Measurements from ENCODE around the gene RTL3. TPM values are rescaled to one million over a fixed set of nuclear protein-coding genes. Genes with fewer than 3 reads are reported as not detected.
"Not testable (repeated sequence)": the region's sequence is repeated elsewhere in the genome, so short reads cannot be mapped to it uniquely, and the experiment has no call there.

The RTL3 gene
- total and polyA plus RNA-seq, 5 donors = 0.07 to 0.12 TPM; not detected in 3

- Histone ChIP-seq H3K9me3 (ENCODE audit: control insufficient read depth, low read length) (no peaks in the 10 kb centered on the region), H3K27me3 (ENCODE audit: control insufficient read depth, insufficient read depth) (no peaks in the 10 kb centered on the region), H3K4me1 (ENCODE audit: control insufficient read depth, insufficient read depth, low read length) (no peaks in the 10 kb centered on the region), H3K4me3 (ENCODE audit: low read length) (no peak overlapping the region), H3K27ac (ENCODE audit: low read length) (no peak overlapping the region)
- 42% methylated on average over 6 of the region's 6 CpGs for WGBS
- intact Hi-C loops (cut with DNase I) = no loop called here
- no peak for DNase-seq
- ATAC-seq = no peak
Observed at GRCh38 chrX:78658414-78658813, 714 bp downstream of the RTL3 start.

DNA sequence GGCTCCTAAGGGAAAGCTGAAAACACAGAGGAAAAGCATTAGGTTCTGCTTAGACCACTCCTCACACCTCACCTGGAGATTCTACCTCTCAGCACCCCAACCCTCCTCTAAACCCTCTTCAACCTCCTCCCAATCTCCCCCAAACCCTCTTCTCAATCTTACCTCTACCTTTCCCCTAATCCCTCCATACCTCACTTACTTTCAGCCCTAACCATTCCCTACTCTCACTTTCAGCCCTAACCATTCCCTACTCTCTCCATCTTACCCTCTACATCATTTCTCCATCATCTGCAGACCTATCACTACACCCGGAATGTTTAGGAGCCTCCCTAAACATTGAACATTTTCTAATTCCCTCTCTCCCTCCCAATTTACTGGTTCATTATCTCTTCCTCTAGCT is 3.5 kb downstream of the RTL3 start:
- WGBS = 76% methylated on average over 1 of the region's 1 CpG
- Histone ChIP-seq H3K27me3 (ENCODE audit: control insufficient read depth, insufficient read depth) (no peaks in the 10 kb centered on the region), H3K27ac (ENCODE audit: low read length) (no peak overlapping the region), H3K9me3 (ENCODE audit: control insufficient read depth, low read length) (no peaks in the 10 kb centered on the region), H3K4me1 (ENCODE audit: control insufficient read depth, insufficient read depth, low read length) (no peaks in the 10 kb centered on the region), H3K4me3 (ENCODE audit: low read length) (no peak overlapping the region)
- DNase-seq (no peak), ATAC-seq (no peak)
- intact Hi-C loops (cut with DNase I) = no loop called here

- Histone ChIP-seq H3K4me1 (ENCODE audit: control insufficient read depth, insufficient read depth, low read length) (no peaks in the 10 kb centered on the region), H3K27me3 (ENCODE audit: control insufficient read depth, insufficient read depth) (no peaks in the 10 kb centered on the region), H3K4me3 (ENCODE audit: low read length) (no peak overlapping the region), H3K9me3 (ENCODE audit: control insufficient read depth, low read length) (no peaks in the 10 kb centered on the region), H3K27ac (ENCODE audit: low read length) (no peak overlapping the region)
- intact Hi-C loops (cut with DNase I) = no loop called here
- WGBS = 33% methylated on average over 3 of the region's 3 CpGs
- no peak for DNase-seq
- ATAC-seq = no peak
Observed at GRCh38 chrX:78653118-78653822, 5.9 kb downstream of the RTL3 start.

DNA sequence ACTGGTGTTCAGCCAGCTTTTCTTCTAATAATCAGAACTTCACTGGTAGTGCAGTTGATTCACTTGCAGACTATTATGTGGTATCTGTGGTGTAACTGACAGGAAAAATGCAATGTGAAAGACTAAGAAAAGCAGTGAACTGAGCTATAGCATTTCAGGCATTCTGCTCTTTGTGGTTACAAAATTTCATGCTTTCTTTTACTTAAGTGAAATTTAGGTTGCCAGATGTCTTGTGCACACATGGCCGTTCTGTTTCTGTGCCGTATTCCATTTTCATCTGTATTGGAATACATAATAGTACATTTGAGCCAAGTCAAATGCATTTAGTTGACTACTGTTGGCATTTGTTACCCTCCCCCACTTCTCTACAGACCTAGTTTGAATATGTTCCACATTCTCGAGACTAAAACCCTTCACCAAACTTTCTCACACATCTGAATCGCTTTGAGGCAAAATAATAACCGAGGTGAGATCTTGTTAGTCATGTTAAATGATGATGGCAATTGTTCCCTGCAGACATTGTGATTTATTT is 8.2 kb downstream of the RTL3 start:
- ATAC-seq (no peak), DNase-seq (no peak)
- Histone ChIP-seq H3K4me3 (ENCODE audit: low read length) (no peak overlapping the region), H3K4me1 (ENCODE audit: control insufficient read depth, insufficient read depth, low read length) (no peaks in the 10 kb centered on the region), H3K9me3 (ENCODE audit: control insufficient read depth, low read length) (no peaks in the 10 kb centered on the region), H3K27me3 (ENCODE audit: control insufficient read depth, insufficient read depth) (no peaks in the 10 kb centered on the region), H3K27ac (ENCODE audit: low read length) (no peak overlapping the region)
- intact Hi-C loops (cut with DNase I) = no loop called here
- WGBS = 49% methylated on average over 5 of the region's 5 CpGs

DNA sequence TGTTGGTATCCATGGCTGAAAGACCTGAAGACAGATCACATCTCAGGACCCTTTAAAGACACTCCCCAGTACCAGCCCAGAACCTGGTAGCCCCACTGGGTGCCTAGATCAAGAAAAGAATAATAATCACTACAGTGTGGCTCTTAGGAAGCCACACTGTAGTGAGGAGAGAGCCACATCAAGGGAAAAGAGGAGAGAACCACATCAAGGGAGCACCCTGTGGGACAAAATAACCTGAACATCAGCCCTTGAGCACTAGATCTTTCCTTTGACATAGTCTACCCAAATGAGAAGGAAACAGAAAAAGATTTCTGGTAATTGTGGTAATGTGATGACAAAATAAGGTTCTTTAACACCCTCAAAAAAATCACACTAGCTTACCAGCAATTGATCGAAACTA is 15.3 kb downstream of the RTL3 start:
- Histone ChIP-seq H3K4me1 (ENCODE audit: control insufficient read depth, insufficient read depth, low read length) (no peaks in the 10 kb centered on the region), H3K27ac (ENCODE audit: low read length) (no peak overlapping the region), H3K27me3 (ENCODE audit: control insufficient read depth, insufficient read depth) (no peaks in the 10 kb centered on the region), H3K4me3 (ENCODE audit: low read length) (no peak overlapping the region), H3K9me3 (ENCODE audit: control insufficient read depth, low read length) (no peaks in the 10 kb centered on the region)
- whole genome bisulfite sequencing = 97% methylated on average over 1 of the region's 1 CpG
- intact Hi-C loops (cut with DNase I) = no loop called here
- ATAC-seq (no peak), DNase-seq (no peak)

DNA sequence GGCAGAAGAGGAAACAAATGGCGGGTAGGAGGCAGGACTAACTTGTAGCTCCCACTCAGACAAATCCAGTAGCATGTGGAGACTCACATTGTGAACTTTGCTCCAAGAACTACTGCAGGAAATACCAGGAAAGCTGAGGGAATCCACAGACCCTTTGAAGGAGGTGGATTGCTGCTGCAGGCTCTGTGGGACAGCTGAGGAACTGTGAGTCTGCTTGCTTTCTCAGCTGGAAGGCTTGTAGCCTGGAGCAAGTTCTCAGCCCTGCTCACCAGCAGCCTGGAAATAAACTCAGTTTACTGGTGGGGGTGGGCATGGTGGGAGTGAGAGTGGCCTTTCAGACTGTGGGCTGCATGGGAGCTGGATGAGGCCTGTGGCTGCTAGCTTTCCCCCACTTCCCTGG is 16.0 kb downstream of the RTL3 start:
- Histone ChIP-seq H3K27me3 (ENCODE audit: control insufficient read depth, insufficient read depth) (no peaks in the 10 kb centered on the region), H3K27ac (ENCODE audit: low read length) (no peak overlapping the region), H3K4me1 (ENCODE audit: control insufficient read depth, insufficient read depth, low read length) (no peaks in the 10 kb centered on the region), H3K4me3 (ENCODE audit: low read length) (no peak overlapping the region), H3K9me3 (ENCODE audit: control insufficient read depth, low read length) (no peaks in the 10 kb centered on the region)
- ATAC-seq = no peak
- 57% methylated on average over 1 of the region's 1 CpG for WGBS
- intact Hi-C loops (cut with DNase I) = no loop called here
- no peak for DNase-seq

DNA sequence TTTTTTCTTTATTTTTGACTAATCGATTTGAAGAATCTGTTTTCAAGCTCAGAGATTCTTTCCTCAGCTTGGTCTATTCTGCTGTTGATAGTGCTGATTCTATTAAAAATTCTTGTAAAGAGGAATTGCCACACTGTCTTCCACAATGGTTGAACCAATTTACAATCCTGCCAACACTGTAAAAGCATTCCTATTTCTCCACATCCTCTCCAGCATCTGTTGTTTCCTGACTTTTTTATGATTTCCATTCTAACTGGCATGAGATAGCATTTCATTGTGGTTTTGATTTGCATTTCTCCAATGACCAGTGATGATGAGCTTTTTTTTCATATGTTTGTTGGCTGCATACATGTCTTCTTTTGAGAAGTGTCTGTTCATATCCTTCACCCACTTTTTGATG is 23.0 kb downstream of the RTL3 start:
- H3K27me3 ChIP-seq (ENCODE audit: control insufficient read depth, insufficient read depth); DNase-seq; H3K4me3 ChIP-seq (ENCODE audit: low read length); ATAC-seq; H3K4me1 ChIP-seq (ENCODE audit: control insufficient read depth, insufficient read depth, low read length); intact Hi-C loops (cut with DNase I); H3K27ac ChIP-seq (ENCODE audit: low read length); H3K9me3 ChIP-seq (ENCODE audit: control insufficient read depth, low read length): not testable (repeated sequence)
- WGBS = 89% methylated on average over 1 of the region's 1 CpG

DNA sequence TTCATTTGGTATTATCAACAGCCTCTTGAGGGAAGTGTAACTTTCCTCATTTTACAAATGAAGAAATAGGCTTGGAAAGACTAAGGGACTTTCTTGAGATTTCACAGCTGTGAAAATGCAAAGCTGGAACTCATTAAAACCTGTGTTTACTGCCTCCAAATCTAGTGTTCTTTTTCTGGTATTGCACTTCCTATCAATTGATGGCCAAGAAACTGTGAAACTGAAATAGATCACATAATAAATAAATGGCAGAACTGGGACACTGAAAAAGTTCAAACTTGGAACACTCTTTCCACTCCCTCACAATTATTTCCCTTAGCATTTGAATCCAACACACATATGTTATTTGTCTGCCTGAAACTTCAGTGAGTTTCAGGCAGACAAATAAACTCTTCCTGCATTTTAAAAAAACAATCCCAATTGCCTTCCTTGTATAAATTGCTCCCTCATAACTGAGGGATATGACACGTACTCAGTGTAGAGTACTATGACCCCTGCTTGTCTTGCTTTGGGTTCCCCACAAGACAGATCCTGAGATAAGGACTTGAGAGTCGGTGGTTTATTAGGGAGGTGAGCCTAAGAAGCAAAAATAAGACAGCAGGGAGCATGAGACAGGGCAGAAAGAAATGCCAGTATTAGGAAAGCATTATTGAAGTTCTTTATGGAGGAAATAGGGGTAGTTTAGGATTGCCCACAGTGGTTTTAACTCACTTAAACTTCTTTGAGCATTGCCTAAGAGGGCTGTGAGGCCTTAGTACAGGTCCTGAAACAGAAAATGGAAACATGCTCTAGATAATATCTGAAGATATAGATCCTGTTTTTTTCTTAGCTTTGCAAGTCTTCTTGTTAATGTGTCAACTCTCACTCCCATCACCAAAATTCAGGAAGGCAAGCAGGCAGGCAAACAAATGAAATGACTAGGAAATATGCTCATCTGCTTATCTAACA is 33.9 kb downstream of the RTL3 start:
- ATAC-seq (no peak), DNase-seq (no peak)
- Histone ChIP-seq H3K4me3 (ENCODE audit: low read length) (no peak overlapping the region), H3K4me1 (ENCODE audit: control insufficient read depth, insufficient read depth, low read length) (no peaks in the 10 kb centered on the region), H3K27me3 (ENCODE audit: control insufficient read depth, insufficient read depth) (no peaks in the 10 kb centered on the region), H3K9me3 (ENCODE audit: control insufficient read depth, low read length) (no peaks in the 10 kb centered on the region), H3K27ac (ENCODE audit: low read length) (no peak overlapping the region)
- intact Hi-C loops (cut with DNase I) = no loop called here
- WGBS = 18% methylated on average over 2 of the region's 2 CpGs

DNA sequence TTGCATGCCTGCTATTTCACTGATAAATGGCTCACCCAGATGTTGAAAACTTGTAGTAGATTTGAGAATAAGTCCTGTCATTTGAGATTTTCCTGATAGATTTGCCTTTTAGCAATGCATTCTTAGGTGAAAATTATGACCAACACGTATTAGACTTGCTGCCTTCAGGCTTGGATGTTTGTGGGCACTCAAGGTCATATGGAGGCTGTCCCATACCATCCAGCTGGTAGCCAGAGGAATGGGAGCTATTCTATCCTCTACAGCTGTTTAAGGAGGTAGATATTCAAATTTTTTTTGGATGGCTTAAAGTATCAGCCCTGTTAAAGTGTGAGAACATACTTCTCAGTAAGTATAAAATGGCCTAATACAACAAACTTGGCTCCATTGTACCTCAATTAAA is 34.7 kb downstream of the RTL3 start:
- H3K9me3 ChIP-seq (ENCODE audit: control insufficient read depth, low read length) = no peaks in the 10 kb centered on the region
- no peak for ATAC-seq
- intact Hi-C loops (cut with DNase I) = no loop called here
- H3K27ac ChIP-seq (ENCODE audit: low read length) = no peak overlapping the region
- H3K27me3 ChIP-seq (ENCODE audit: control insufficient read depth, insufficient read depth) = no peaks in the 10 kb centered on the region
- DNase-seq = no peak
- peaks cover 3% of the 10 kb centered on the region for H3K4me1 ChIP-seq (ENCODE audit: control insufficient read depth, insufficient read depth, low read length)
- H3K4me3 ChIP-seq (ENCODE audit: low read length) = no peak overlapping the region
- 39% methylated on average over 1 of the region's 1 CpG for WGBS

DNA sequence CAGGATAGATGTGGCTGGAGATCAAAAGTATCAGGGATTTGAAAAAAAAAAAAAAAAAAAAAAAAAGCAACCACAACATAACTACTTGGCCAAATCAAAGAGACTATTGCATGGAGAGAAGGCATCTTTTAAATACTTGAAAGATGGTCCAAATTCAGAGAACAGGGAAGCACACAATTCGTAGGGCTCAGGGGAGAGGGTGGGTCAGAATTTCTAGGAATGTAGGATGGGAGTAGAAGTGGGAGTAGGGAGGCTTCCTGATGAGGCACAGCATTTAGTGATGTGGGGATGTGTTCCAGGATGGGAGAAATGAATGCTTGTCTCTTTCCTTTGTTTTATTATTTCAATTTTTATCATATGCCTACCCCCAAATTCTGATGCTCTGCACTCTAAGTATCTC is 36.3 kb downstream of the RTL3 start:
- H3K4me1 ChIP-seq (ENCODE audit: control insufficient read depth, insufficient read depth, low read length) = peaks cover 3% of the 10 kb centered on the region
- intact Hi-C loops (cut with DNase I) = no loop called here
- WGBS = 29% methylated on average over 1 of the region's 1 CpG
- H3K27ac ChIP-seq (ENCODE audit: low read length) = no peak overlapping the region
- ATAC-seq (no peak), DNase-seq (no peak)
- H3K4me3 ChIP-seq (ENCODE audit: low read length) = no peak overlapping the region
- no peaks in the 10 kb centered on the region for H3K27me3 ChIP-seq (ENCODE audit: control insufficient read depth, insufficient read depth)
- H3K9me3 ChIP-seq (ENCODE audit: control insufficient read depth, low read length) = no peaks in the 10 kb centered on the region

GRCh38 chrX:78619834-78620233 is 39.3 kb downstream of the RTL3 start:
- WGBS = 36% methylated on average over 3 of the region's 3 CpGs
- Histone ChIP-seq H3K27ac (ENCODE audit: low read length) (no peak overlapping the region), H3K4me1 (ENCODE audit: control insufficient read depth, insufficient read depth, low read length) (peaks cover 3% of the 10 kb centered on the region), H3K4me3 (ENCODE audit: low read length) (no peak overlapping the region), H3K9me3 (ENCODE audit: control insufficient read depth, low read length) (no peaks in the 10 kb centered on the region), H3K27me3 (ENCODE audit: control insufficient read depth, insufficient read depth) (no peaks in the 10 kb centered on the region)
- DNase-seq (peak; percentile 35 to 68 (median 40)), ATAC-seq (peak in 1 of 2 donors; percentile 71)
- intact Hi-C loops (cut with DNase I) = no loop called here

Data from right cardiac atrium (tissue), 5 donors.